Mesothelial cell of epicardium (in vitro differentiated cells): Measurements from ENCODE around the gene PIKFYVE. TPM values are rescaled to one million over a fixed set of nuclear protein-coding genes. Genes with fewer than 3 reads are reported as not detected.

Experiments
- DNase-seq, 2 experiments: peaks; one replicate each; pipeline ENCODE4 v3.0.0; 2021; ENCODE audit warnings: low spot score in 2 of 2; ENCODE audit not compliant: unreplicated experiment in 2 of 2
- H3K27ac Mint-ChIP-seq: 2 replicates; pipeline ENCODE4 v1.8.0; 2021; ENCODE audit warnings: mixed read lengths
- H3K27me3 Mint-ChIP-seq: 2 replicates; pipeline ENCODE4 v1.8.0; 2021; ENCODE audit warnings: low read depth, mixed read lengths
- H3K36me3 Mint-ChIP-seq: 2 replicates; pipeline ENCODE4 v1.8.0; 2021; ENCODE audit warnings: mixed read lengths
- H3K4me1 Mint-ChIP-seq: 2 replicates; pipeline ENCODE4 v1.8.0; 2021; ENCODE audit warnings: mixed read lengths
- H3K4me3 Mint-ChIP-seq: 2 replicates; pipeline ENCODE4 v1.8.0; 2021; ENCODE audit warnings: mild to moderate bottlenecking, moderate library complexity, mixed read lengths
- H3K9me3 Mint-ChIP-seq: 2 replicates; pipeline ENCODE4 v1.8.0; 2021; ENCODE audit warnings: mixed read lengths
- total RNA-seq: library from RNA; stranded (reverse); gene quantifications from 3 replicates; pipeline ENCODE4 v1.2.1, GENCODE V29; 2021
- TF ChIP-seq, protein P1 (sequence below): fragments of 200-600 bp; sonication (generic); IDR thresholded peaks from one replicate; pipeline ENCODE4 v1.5.0; 2021; ENCODE audit warnings: antibody characterized with exemption; ENCODE audit not compliant: unreplicated experiment

PIKFYVE gene
- total RNA-seq, 1 donor from 2014 or later = 46.7 TPM

DNA sequence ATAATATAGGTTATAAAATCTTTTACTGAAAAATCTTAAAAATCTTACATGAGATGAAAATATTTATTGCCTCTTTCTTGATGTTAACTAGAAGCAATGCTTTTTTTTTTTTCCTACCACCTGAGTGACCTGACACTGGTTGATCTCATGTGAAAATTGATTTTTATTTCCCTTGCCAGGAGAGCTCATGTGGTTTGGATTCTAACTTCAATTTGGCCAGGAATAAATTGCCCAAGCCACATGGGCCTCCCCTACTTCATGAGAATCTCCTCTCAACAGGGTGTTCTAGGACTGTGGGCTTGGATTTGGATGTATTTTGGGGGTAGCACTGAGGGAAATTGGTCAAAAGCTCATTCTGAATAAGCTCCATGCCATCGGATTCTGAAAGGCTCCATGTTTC is 31.3 kb upstream of the PIKFYVE start:
- DNase-seq = no peak
- H3K27me3 Mint-ChIP-seq = no peaks in the 10 kb centered on the region
- H3K27ac Mint-ChIP-seq = no peak overlapping the region
- TF ChIP-seq, protein P1, sequence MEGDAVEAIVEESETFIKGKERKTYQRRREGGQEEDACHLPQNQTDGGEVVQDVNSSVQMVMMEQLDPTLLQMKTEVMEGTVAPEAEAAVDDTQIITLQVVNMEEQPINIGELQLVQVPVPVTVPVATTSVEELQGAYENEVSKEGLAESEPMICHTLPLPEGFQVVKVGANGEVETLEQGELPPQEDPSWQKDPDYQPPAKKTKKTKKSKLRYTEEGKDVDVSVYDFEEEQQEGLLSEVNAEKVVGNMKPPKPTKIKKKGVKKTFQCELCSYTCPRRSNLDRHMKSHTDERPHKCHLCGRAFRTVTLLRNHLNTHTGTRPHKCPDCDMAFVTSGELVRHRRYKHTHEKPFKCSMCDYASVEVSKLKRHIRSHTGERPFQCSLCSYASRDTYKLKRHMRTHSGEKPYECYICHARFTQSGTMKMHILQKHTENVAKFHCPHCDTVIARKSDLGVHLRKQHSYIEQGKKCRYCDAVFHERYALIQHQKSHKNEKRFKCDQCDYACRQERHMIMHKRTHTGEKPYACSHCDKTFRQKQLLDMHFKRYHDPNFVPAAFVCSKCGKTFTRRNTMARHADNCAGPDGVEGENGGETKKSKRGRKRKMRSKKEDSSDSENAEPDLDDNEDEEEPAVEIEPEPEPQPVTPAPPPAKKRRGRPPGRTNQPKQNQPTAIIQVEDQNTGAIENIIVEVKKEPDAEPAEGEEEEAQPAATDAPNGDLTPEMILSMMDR = no peak
- peaks cover 24% of the 10 kb centered on the region for H3K9me3 Mint-ChIP-seq
- no peaks in the 10 kb centered on the region for H3K4me1 Mint-ChIP-seq
- H3K4me3 Mint-ChIP-seq = no peak overlapping the region
- peaks cover 37% of the 10 kb centered on the region for H3K36me3 Mint-ChIP-seq

DNA sequence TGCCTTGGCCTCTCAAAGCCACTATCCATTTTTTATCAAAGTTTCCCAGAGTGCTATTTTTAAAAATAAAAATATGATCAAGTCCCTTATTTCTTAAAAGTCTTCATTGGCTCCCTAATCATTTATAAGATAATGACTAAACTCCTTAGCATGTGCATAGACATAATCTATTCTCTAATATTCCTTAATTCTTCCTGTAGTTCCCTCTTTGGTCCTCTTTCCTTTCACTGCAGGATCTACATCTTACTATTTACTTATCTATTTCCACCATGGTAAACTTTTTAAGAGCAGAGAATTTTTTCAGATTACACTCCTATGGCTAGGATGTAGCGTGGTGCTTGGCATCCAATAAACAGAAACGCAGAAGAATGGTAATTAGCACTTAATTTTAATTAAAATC is 30.2 kb upstream of the PIKFYVE start:
- DNase-seq = no peak
- H3K4me3 Mint-ChIP-seq = no peak overlapping the region
- no peak overlapping the region for H3K27ac Mint-ChIP-seq
- H3K27me3 Mint-ChIP-seq = no peaks in the 10 kb centered on the region
- peaks cover 17% of the 10 kb centered on the region for H3K9me3 Mint-ChIP-seq
- no peaks in the 10 kb centered on the region for H3K4me1 Mint-ChIP-seq
- peaks cover 44% of the 10 kb centered on the region for H3K36me3 Mint-ChIP-seq
- TF ChIP-seq, protein P1 = no peak

DNA sequence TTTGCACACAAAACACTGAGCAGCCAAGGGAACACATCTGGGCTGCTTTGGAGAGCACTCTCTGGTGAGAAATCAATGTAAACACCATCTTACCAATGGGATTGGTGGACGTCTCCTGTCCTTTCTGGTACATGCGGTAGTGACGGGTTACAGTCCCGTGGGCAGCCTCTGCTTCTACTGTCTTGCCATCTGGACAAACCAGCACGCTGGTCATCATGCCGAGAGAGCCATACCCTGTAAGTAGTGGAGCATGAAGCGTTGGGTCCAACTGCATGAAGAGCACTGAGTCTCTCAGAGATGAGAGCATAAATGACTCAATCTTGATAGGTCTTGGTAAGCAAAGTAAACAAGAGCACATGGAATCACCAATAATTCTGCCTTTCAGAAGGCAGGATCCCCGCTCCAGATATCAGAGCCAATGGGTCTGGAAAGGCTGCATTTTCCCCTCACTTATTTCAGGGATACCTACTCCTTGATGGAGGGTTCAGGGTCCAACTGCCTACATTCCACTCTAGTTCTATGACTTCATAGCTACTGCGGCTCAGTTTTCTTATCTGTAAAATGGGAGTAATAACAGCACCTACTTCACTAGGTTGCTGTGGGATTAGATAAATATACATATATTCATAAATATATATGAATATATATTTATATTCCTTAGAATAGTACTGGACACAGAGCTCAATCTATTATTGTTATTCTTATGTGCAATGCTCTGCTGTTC is 26.1 kb upstream of the PIKFYVE start:
- TF ChIP-seq, protein P1 = no peak
- H3K27ac Mint-ChIP-seq = no peak overlapping the region
- H3K4me1 Mint-ChIP-seq = peaks cover 4% of the 10 kb centered on the region
- H3K36me3 Mint-ChIP-seq = peaks cover 69% of the 10 kb centered on the region
- H3K9me3 Mint-ChIP-seq = peaks cover 8% of the 10 kb centered on the region
- no peaks in the 10 kb centered on the region for H3K27me3 Mint-ChIP-seq
- no peak overlapping the region for H3K4me3 Mint-ChIP-seq
- DNase-seq = no peak

DNA sequence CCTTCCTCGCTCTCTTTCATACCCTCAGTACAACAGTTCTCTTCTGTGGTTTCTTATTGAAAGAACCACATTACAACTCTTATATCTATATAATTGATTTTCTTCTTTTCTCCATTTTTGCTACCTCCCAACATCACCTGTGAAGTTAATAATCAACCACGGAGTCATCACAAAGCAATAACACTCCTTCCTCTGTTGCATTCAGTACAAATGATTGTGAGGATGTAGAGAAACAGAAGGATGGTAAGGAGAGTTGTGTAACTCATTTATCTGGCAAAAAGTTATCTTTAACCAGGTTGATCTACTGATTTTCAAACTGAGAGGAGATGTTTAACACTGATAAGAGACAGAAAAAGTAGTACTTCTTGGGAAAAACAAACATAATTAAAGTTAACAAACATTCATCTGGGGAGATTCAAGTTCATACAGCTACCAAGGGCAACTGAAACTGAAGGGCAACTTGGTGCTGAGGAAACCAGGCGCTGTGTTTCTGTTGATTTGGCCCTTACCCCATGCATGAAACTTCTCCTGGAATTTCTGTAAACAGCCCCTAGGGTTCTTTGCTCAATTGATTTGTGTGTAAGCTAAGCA is 25.3 kb upstream of the PIKFYVE start:
- Mint-ChIP-seq H3K27ac (no peak overlapping the region), H3K4me1 (peaks cover 4% of the 10 kb centered on the region), H3K27me3 (no peaks in the 10 kb centered on the region), H3K36me3 (peaks cover 62% of the 10 kb centered on the region), H3K4me3 (no peak overlapping the region), H3K9me3 (peaks cover 4% of the 10 kb centered on the region)
- TF ChIP-seq, protein P1 = no peak
- DNase-seq = no peak

DNA sequence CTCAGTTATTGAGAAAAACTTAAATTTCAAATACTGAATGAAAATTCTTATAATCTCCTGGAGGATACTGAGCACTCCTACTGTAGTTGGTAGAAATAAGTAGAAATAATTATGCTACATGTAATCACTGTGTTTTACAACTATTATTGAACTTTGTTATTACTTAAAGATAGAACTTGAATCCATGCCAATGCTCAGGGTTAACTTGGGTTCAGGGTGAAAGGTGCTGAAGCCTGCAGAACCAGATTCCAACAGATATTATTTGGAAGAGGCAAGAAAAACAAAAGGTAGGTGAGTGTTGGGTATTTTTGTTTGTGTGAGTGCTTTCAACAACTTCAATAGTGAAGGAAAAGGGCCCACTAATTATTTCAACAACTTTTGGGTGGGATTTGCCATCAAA is 21.6 kb upstream of the PIKFYVE start:
- H3K4me1 Mint-ChIP-seq = peaks cover 10% of the 10 kb centered on the region
- no peaks in the 10 kb centered on the region for H3K9me3 Mint-ChIP-seq
- H3K27me3 Mint-ChIP-seq = no peaks in the 10 kb centered on the region
- TF ChIP-seq, protein P1 = no peak
- no peak for DNase-seq
- H3K27ac Mint-ChIP-seq = no peak overlapping the region
- no peak overlapping the region for H3K4me3 Mint-ChIP-seq
- peaks cover 62% of the 10 kb centered on the region for H3K36me3 Mint-ChIP-seq
